HG02678 (cell line): ENCODE measurements around the gene ZNF536.
"Not testable (repeated sequence)": the region's sequence is repeated elsewhere in the genome, so short reads cannot be mapped to it uniquely, and the experiment has no call there.

Experiments
- ATAC-seq: cut with Tn5 transposase; IDR thresholded peaks from one replicate; pipeline ENCODE4 v1.9.1; 2021; ENCODE audit warnings: mild to moderate bottlenecking, moderate library complexity; ENCODE audit not compliant: unreplicated experiment

The ZNF536 gene

GRCh38 chr19:30386551-30387143 lies 14.5 kb downstream of the ZNF536 start:
- ATAC-seq, result no peak

GRCh38 chr19:30387311-30388115 lies 15.3 kb downstream of the ZNF536 start:
- no peak for ATAC-seq

- no peak for ATAC-seq
These were observed 16.1 kb downstream of the ZNF536 start for GRCh38 chr19:30388327-30388726.

- no peak for ATAC-seq
These were observed 16.6 kb downstream of the ZNF536 start for GRCh38 chr19:30388819-30389218.

- ATAC-seq, result no peak
These were observed 18.3 kb downstream of the ZNF536 start for GRCh38 chr19:30390356-30390988.

- no peak for ATAC-seq
These were observed 18.9 kb downstream of the ZNF536 start for GRCh38 chr19:30391052-30391451.

- ATAC-seq, result no peak
These were observed 19.7 kb downstream of the ZNF536 start for GRCh38 chr19:30391554-30392551.

- ATAC-seq, result no peak
These were observed 20.9 kb downstream of the ZNF536 start for GRCh38 chr19:30393046-30393445.

GRCh38 chr19:30393729-30394480 lies 21.7 kb downstream of the ZNF536 start:
- no peak for ATAC-seq

GRCh38 chr19:30394481-30395151 lies 22.4 kb downstream of the ZNF536 start:
- no peak for ATAC-seq

- no peak for ATAC-seq
These were observed 23.1 kb downstream of the ZNF536 start for GRCh38 chr19:30395283-30395682.

- not testable (repeated sequence) for ATAC-seq
These were observed 26.4 kb downstream of the ZNF536 start for GRCh38 chr19:30398539-30398938.

- ATAC-seq, result no peak
These were observed 29.8 kb downstream of the ZNF536 start for GRCh38 chr19:30401956-30402355.

GRCh38 chr19:30402436-30403202 lies 30.4 kb downstream of the ZNF536 start:
- ATAC-seq, result no peak

- no peak for ATAC-seq
These were observed 31.2 kb downstream of the ZNF536 start for GRCh38 chr19:30403203-30403985.

GRCh38 chr19:30406220-30407067 lies 34.3 kb downstream of the ZNF536 start:
- ATAC-seq, result no peak

- no peak for ATAC-seq
These were observed 35.0 kb downstream of the ZNF536 start for GRCh38 chr19:30407068-30407709.
